WTC11 (cell line): Measurements from ENCODE around the gene SULT2B1. TPM values are rescaled to one million over a fixed set of nuclear protein-coding genes. Genes with fewer than 3 reads are reported as not detected.

ENCODE experiments used
- ATAC-seq: fragments of 200-7000 bp; cut with Tn5 transposase; 2 replicates; pipeline ENCODE4 v1.10.0; 2021; ENCODE audit warnings: mild to moderate bottlenecking, moderate library complexity
- CTCF ChIA-PET: fragments of 300-600 bp; sonication (Branson Sonifier 250); formaldehyde crosslinking; loops from one replicate; lab custom pipeline; 2021; ENCODE audit warnings: antibody characterized with exemption; lab: Charles Lee
- POLR2A ChIA-PET: fragments of 350-600 bp; sonication (Branson Sonifier 250); formaldehyde crosslinking; loops from one replicate; lab custom pipeline; 2021; ENCODE audit warnings: antibody characterized with exemption; lab: Charles Lee
- DNase-seq: peaks from one replicate; pipeline ENCODE4 v3.0.0; 2021; ENCODE audit warnings: low spot score
- H3K27ac Mint-ChIP-seq: 2 replicates; pipeline ENCODE4 v1.8.0; 2021; ENCODE audit warnings: mixed read lengths
- H3K27me3 Mint-ChIP-seq: 2 replicates; pipeline ENCODE4 v1.8.0; 2021; ENCODE audit warnings: low read depth, mild to moderate bottlenecking, moderate library complexity, mixed read lengths
- H3K36me3 Mint-ChIP-seq: 2 replicates; pipeline ENCODE4 v1.8.0; 2021; ENCODE audit warnings: mixed read lengths
- H3K4me1 Mint-ChIP-seq: 2 replicates; pipeline ENCODE4 v1.8.0; 2022; ENCODE audit warnings: mixed read lengths
- H3K4me3 Mint-ChIP-seq: 2 replicates; pipeline ENCODE4 v1.8.0; 2021; ENCODE audit warnings: mild to moderate bottlenecking, moderate library complexity, mixed read lengths
- H3K9me3 Mint-ChIP-seq: 2 replicates; pipeline ENCODE4 v1.8.0; 2021; ENCODE audit warnings: mixed read lengths
- GTF2I ChIP-seq: fragments of 250-450 bp; sonication (Bioruptor Pico); conservative IDR thresholded peaks from 2 replicates; pipeline ENCODE4 v1.4.0; 2021; ENCODE audit warnings: mild to moderate bottlenecking
- JUN ChIP-seq: sonication (generic); formaldehyde crosslinking; IDR thresholded peaks from 2 replicates; pipeline ENCODE4 v1.8.0; 2023; ENCODE audit warnings: mild to moderate bottlenecking, missing genetic modification reagents
- MXD4 ChIP-seq: fragments of 250-450 bp; sonication (Bioruptor Pico); IDR thresholded peaks from 2 replicates; pipeline ENCODE4 v1.8.0; 2021; ENCODE audit warnings: mild to moderate bottlenecking, moderate library complexity, borderline replicate concordance
- SMAD4 ChIP-seq: sonication (generic); formaldehyde crosslinking; IDR thresholded peaks from 2 replicates; pipeline ENCODE4 v1.8.0; 2022; ENCODE audit warnings: mild to moderate bottlenecking, missing genetic modification reagents
- SOX15 ChIP-seq: fragments of 250-450 bp; sonication (Bioruptor Pico); IDR thresholded peaks from 2 replicates; pipeline ENCODE4 v1.9.0; 2021; ENCODE audit warnings: mild to moderate bottlenecking
- ZBTB21 ChIP-seq: sonication (generic); formaldehyde crosslinking; IDR thresholded peaks from 2 replicates; pipeline ENCODE4 v1.8.1; 2023; ENCODE audit warnings: mild to moderate bottlenecking, missing genetic modification reagents, borderline replicate concordance
- ZNF121 ChIP-seq: sonication (generic); formaldehyde crosslinking; IDR thresholded peaks from 2 replicates; pipeline ENCODE4 v1.8.0; 2023; ENCODE audit warnings: missing genetic modification reagents
- ZNF232 ChIP-seq: sonication (generic); formaldehyde crosslinking; IDR thresholded peaks from 2 replicates; pipeline ENCODE4 v1.8.0; 2022; ENCODE audit warnings: mild to moderate bottlenecking, missing genetic modification reagents
- ZNF317 ChIP-seq: sonication (generic); formaldehyde crosslinking; IDR thresholded peaks from 2 replicates; pipeline ENCODE4 v1.8.1; 2023; ENCODE audit warnings: low read depth, mild to moderate bottlenecking, moderate library complexity, missing genetic modification reagents, borderline replicate concordance
- total RNA-seq: library from RNA; stranded (reverse); gene quantifications from 3 replicates; pipeline ENCODE4 v1.2.3, GENCODE V29; 2021
- TF ChIP-seq, protein P1 (sequence below): sonication (generic); formaldehyde crosslinking; IDR thresholded peaks from 2 replicates; pipeline ENCODE4 v1.8.0; 2023; ENCODE audit warnings: missing genetic modification reagents, mild to moderate bottlenecking, borderline replicate concordance
- TF ChIP-seq, protein P2 (sequence below): fragments of 250-450 bp; sonication (Bioruptor Pico); IDR thresholded peaks from 2 replicates; pipeline ENCODE4 v1.9.0; 2021; ENCODE audit warnings: mild to moderate bottlenecking, borderline replicate concordance
- TF ChIP-seq, protein P3 (sequence below): sonication (generic); formaldehyde crosslinking; IDR thresholded peaks from 2 replicates; pipeline ENCODE4 v1.8.0; 2022; ENCODE audit warnings: mild to moderate bottlenecking, missing genetic modification reagents
- TF ChIP-seq, protein P4 (sequence below): fragments of 250-450 bp; sonication (Bioruptor Pico); conservative IDR thresholded peaks from 2 replicates; pipeline ENCODE4 v1.9.0; 2021; ENCODE audit warnings: mild to moderate bottlenecking
- TF ChIP-seq, protein P5 (sequence below): sonication (generic); formaldehyde crosslinking; IDR thresholded peaks from 2 replicates; pipeline ENCODE4 v1.8.1; 2022; ENCODE audit warnings: mild to moderate bottlenecking, moderate library complexity, missing genetic modification reagents
- TF ChIP-seq, protein P6 (sequence below): fragments of 250-450 bp; sonication (Bioruptor Pico); IDR thresholded peaks from 2 replicates; pipeline ENCODE4 v2.1.2; 2022; ENCODE audit warnings: mild to moderate bottlenecking, moderate library complexity
- TF ChIP-seq, protein P7 (sequence below): sonication (generic); formaldehyde crosslinking; IDR thresholded peaks from 2 replicates; pipeline ENCODE4 v1.8.1; 2023; ENCODE audit warnings: mild to moderate bottlenecking, missing genetic modification reagents, borderline replicate concordance
- TF ChIP-seq, protein P8 (sequence below): sonication (generic); formaldehyde crosslinking; IDR thresholded peaks from 2 replicates; pipeline ENCODE4 v1.8.1; 2023; ENCODE audit warnings: mild to moderate bottlenecking, missing genetic modification reagents, moderate library complexity

The SULT2B1 gene
- total RNA-seq, 1 experiment from 2014 or later = 0.96 TPM

DNA sequence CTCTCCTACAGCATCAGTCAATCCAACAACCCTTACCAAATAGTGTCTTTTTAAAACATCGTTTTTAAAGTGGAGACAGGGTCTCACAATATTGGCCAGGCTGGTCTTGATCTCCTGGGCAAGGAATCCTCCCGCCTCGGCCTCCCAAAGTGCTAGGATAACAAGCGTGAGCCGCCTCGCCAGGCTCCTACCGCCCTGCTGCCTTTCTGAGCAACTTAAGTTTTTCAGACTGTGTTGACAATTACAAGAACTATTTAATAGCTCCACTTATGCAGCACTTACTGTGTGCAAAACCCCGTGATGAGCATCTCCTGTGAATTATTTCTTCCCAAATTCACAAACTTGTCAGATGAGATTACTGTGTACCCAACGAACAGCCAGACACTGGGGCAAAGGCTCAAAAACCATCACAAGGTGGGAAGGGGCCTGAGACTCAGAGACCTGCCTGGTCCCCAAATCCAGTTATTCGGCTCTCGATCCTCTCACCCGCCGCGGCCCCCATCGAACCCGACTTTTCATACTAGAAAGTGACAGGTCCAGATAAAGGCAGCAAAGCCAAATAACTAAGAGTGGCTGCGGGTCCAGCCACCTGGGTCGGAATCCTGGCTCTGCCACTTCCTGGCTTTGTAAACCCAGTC lies 66.4 kb downstream of the SULT2B1 start:
- Mint-ChIP-seq H3K27me3 (no peaks in the 10 kb centered on the region; the same call in 1 of the 2 replicates), H3K4me1 (peaks cover 62% of the 10 kb centered on the region), H3K4me3 (peak overlapping the region; percentile 99), H3K27ac (peak overlapping the region; percentile 100), H3K9me3 (no peaks in the 10 kb centered on the region), H3K36me3 (peaks cover 43% of the 10 kb centered on the region)
- CTCF ChIA-PET = interaction anchor here (1.2 to 1.6 kb wide), 6 partner anchors 9 to 139 kb away, joined by 3 to 13 read pairs (median 6); no protein-coding TSS in a partner anchor
- DNase-seq = no peak
- no peak for ATAC-seq
- POLR2A ChIA-PET = interaction anchor here (0.5 to 2.8 kb wide), 7 partner anchors 9 to 63 kb away, joined by 3 to 23 read pairs (median 3); no protein-coding TSS in a partner anchor
- TF ChIP-seq, protein P1, sequence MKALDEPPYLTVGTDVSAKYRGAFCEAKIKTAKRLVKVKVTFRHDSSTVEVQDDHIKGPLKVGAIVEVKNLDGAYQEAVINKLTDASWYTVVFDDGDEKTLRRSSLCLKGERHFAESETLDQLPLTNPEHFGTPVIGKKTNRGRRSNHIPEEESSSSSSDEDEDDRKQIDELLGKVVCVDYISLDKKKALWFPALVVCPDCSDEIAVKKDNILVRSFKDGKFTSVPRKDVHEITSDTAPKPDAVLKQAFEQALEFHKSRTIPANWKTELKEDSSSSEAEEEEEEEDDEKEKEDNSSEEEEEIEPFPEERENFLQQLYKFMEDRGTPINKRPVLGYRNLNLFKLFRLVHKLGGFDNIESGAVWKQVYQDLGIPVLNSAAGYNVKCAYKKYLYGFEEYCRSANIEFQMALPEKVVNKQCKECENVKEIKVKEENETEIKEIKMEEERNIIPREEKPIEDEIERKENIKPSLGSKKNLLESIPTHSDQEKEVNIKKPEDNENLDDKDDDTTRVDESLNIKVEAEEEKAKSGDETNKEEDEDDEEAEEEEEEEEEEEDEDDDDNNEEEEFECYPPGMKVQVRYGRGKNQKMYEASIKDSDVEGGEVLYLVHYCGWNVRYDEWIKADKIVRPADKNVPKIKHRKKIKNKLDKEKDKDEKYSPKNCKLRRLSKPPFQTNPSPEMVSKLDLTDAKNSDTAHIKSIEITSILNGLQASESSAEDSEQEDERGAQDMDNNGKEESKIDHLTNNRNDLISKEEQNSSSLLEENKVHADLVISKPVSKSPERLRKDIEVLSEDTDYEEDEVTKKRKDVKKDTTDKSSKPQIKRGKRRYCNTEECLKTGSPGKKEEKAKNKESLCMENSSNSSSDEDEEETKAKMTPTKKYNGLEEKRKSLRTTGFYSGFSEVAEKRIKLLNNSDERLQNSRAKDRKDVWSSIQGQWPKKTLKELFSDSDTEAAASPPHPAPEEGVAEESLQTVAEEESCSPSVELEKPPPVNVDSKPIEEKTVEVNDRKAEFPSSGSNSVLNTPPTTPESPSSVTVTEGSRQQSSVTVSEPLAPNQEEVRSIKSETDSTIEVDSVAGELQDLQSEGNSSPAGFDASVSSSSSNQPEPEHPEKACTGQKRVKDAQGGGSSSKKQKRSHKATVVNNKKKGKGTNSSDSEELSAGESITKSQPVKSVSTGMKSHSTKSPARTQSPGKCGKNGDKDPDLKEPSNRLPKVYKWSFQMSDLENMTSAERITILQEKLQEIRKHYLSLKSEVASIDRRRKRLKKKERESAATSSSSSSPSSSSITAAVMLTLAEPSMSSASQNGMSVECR (CRISPR knock-in tag) = no peak
- no peak for TF ChIP-seq GTF2I (CRISPR knock-in tag)
- TF ChIP-seq ZNF121 (CRISPR knock-in tag) = peak; percentile 52; the same call in 1 of the 2 replicates
- TF ChIP-seq SMAD4 = peak; percentile 8; the same call in 1 of the 2 replicates
- TF ChIP-seq, protein P2, sequence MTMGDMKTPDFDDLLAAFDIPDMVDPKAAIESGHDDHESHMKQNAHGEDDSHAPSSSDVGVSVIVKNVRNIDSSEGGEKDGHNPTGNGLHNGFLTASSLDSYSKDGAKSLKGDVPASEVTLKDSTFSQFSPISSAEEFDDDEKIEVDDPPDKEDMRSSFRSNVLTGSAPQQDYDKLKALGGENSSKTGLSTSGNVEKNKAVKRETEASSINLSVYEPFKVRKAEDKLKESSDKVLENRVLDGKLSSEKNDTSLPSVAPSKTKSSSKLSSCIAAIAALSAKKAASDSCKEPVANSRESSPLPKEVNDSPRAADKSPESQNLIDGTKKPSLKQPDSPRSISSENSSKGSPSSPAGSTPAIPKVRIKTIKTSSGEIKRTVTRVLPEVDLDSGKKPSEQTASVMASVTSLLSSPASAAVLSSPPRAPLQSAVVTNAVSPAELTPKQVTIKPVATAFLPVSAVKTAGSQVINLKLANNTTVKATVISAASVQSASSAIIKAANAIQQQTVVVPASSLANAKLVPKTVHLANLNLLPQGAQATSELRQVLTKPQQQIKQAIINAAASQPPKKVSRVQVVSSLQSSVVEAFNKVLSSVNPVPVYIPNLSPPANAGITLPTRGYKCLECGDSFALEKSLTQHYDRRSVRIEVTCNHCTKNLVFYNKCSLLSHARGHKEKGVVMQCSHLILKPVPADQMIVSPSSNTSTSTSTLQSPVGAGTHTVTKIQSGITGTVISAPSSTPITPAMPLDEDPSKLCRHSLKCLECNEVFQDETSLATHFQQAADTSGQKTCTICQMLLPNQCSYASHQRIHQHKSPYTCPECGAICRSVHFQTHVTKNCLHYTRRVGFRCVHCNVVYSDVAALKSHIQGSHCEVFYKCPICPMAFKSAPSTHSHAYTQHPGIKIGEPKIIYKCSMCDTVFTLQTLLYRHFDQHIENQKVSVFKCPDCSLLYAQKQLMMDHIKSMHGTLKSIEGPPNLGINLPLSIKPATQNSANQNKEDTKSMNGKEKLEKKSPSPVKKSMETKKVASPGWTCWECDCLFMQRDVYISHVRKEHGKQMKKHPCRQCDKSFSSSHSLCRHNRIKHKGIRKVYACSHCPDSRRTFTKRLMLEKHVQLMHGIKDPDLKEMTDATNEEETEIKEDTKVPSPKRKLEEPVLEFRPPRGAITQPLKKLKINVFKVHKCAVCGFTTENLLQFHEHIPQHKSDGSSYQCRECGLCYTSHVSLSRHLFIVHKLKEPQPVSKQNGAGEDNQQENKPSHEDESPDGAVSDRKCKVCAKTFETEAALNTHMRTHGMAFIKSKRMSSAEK (CRISPR knock-in tag) = 0 out of 2 replicates have a peak, but pooled peaks have one; percentile 35
- TF ChIP-seq, protein P3, sequence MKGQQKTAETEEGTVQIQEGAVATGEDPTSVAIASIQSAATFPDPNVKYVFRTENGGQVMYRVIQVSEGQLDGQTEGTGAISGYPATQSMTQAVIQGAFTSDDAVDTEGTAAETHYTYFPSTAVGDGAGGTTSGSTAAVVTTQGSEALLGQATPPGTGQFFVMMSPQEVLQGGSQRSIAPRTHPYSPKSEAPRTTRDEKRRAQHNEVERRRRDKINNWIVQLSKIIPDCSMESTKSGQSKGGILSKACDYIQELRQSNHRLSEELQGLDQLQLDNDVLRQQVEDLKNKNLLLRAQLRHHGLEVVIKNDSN (CRISPR knock-in tag) = no peak
- TF ChIP-seq, protein P4, sequence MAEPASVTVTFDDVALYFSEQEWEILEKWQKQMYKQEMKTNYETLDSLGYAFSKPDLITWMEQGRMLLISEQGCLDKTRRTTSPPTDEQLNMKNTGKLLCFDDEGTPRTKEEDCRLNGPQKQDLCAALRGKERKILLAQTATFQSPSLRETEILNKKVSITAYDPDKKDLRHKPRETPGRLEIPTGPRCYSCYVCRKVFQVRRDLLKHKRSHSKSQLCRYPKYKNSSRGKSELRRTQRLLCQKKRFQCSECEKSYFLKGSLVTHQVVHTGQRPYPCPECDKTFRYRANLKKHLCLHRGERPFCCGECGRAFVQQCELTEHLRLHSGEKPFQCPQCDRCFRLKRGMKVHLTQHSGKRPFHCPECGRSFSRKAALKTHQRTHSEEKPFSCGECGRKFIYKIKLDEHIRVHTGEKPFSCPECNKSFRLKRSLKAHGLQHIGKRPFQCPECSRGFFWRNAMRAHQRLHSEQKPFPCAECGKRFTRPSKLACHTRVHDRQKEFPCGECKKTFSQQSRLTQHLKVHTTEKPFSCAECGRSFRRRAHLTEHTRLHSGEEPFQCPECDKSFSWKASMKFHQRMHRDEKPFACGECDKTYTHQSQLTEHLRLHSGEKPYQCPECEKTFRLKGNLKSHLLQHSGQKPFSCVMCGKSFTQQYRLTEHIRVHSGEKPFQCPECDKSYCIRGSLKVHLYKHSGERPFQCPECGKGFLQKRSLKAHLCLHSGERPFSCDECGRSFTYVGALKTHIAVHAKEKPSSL (CRISPR knock-in tag) = 0 out of 2 replicates have a peak, but pooled peaks have one; percentile 57
- TF ChIP-seq, protein P5, sequence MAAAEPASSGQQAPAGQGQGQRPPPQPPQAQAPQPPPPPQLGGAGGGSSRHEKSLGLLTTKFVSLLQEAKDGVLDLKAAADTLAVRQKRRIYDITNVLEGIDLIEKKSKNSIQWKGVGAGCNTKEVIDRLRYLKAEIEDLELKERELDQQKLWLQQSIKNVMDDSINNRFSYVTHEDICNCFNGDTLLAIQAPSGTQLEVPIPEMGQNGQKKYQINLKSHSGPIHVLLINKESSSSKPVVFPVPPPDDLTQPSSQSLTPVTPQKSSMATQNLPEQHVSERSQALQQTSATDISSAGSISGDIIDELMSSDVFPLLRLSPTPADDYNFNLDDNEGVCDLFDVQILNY (CRISPR knock-in tag) = no peak
- peak; percentile 15; the same call in 1 of the 2 replicates for TF ChIP-seq JUN (CRISPR knock-in tag)
- TF ChIP-seq ZNF232 (CRISPR knock-in tag) = no peak
- no peak for TF ChIP-seq ZBTB21
- TF ChIP-seq, protein P6, sequence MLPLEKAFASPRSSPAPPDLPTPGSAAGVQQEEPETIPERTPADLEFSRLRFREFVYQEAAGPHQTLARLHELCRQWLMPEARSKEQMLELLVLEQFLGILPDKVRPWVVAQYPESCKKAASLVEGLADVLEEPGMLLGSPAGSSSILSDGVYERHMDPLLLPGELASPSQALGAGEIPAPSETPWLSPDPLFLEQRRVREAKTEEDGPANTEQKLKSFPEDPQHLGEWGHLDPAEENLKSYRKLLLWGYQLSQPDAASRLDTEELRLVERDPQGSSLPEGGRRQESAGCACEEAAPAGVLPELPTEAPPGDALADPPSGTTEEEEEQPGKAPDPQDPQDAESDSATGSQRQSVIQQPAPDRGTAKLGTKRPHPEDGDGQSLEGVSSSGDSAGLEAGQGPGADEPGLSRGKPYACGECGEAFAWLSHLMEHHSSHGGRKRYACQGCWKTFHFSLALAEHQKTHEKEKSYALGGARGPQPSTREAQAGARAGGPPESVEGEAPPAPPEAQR = no peak
- TF ChIP-seq, protein P7, sequence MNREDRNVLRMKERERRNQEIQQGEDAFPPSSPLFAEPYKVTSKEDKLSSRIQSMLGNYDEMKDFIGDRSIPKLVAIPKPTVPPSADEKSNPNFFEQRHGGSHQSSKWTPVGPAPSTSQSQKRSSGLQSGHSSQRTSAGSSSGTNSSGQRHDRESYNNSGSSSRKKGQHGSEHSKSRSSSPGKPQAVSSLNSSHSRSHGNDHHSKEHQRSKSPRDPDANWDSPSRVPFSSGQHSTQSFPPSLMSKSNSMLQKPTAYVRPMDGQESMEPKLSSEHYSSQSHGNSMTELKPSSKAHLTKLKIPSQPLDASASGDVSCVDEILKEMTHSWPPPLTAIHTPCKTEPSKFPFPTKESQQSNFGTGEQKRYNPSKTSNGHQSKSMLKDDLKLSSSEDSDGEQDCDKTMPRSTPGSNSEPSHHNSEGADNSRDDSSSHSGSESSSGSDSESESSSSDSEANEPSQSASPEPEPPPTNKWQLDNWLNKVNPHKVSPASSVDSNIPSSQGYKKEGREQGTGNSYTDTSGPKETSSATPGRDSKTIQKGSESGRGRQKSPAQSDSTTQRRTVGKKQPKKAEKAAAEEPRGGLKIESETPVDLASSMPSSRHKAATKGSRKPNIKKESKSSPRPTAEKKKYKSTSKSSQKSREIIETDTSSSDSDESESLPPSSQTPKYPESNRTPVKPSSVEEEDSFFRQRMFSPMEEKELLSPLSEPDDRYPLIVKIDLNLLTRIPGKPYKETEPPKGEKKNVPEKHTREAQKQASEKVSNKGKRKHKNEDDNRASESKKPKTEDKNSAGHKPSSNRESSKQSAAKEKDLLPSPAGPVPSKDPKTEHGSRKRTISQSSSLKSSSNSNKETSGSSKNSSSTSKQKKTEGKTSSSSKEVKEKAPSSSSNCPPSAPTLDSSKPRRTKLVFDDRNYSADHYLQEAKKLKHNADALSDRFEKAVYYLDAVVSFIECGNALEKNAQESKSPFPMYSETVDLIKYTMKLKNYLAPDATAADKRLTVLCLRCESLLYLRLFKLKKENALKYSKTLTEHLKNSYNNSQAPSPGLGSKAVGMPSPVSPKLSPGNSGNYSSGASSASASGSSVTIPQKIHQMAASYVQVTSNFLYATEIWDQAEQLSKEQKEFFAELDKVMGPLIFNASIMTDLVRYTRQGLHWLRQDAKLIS (CRISPR knock-in tag) = no peak
- TF ChIP-seq, protein P8, sequence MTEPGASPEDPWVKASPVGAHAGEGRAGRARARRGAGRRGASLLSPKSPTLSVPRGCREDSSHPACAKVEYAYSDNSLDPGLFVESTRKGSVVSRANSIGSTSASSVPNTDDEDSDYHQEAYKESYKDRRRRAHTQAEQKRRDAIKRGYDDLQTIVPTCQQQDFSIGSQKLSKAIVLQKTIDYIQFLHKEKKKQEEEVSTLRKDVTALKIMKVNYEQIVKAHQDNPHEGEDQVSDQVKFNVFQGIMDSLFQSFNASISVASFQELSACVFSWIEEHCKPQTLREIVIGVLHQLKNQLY = no peak
- TF ChIP-seq ZNF317 (CRISPR knock-in tag) = no peak
- TF ChIP-seq MXD4 (CRISPR knock-in tag) = no peak
- TF ChIP-seq SOX15 (CRISPR knock-in tag) = no peak
